GM12878 (cell line): ENCODE data around the gene DBNL. TPM values are rescaled to one million over a fixed set of nuclear protein-coding genes. Genes with fewer than 3 reads are reported as not detected.

ENCODE experiments used
- ATAC-seq: fragments of 200-7000 bp; cut with Tn5 transposase; 3 replicates; pipeline ENCODE4 v1.9.1; 2020; ENCODE audit warnings: mild to moderate bottlenecking, moderate library complexity
- BruUV-seq: library from RNA; stranded (reverse); fragments of 400-500 nt; replicated peaks from 2 replicates; lab custom pipeline; 2021; lab: Mats Ljungman, UMichigan
- CTCF ChIA-PET: fragments of 300-600 bp; sonication (Branson Sonifier 250); formaldehyde crosslinking; extraction: SDS; loops from one replicate; lab custom pipeline; 2021; ENCODE audit warnings: inconsistent platforms; lab: Yijun Ruan, JAX
- POLR2A ChIA-PET: fragments of 350-600 bp; formaldehyde crosslinking; extraction: SDS; loops from one replicate; lab custom pipeline; 2021; ENCODE audit warnings: inconsistent platforms; lab: Charles Lee
- RAD21 ChIA-PET: fragments of 300-600 bp; sonication (Branson Sonifier 250); formaldehyde crosslinking; loops from one replicate; lab custom pipeline; 2023; ENCODE audit warnings: antibody characterized with exemption; ENCODE audit not compliant: unreplicated experiment; lab: Charles Lee
- SMC1A ChIA-PET: fragments of 300-600 bp; sonication (Branson Sonifier 250); formaldehyde crosslinking; loops from one replicate; lab custom pipeline; 2023; ENCODE audit not compliant: unreplicated experiment, uncharacterized antibody; lab: Charles Lee
- DNase-seq: peaks from one replicate; pipeline ENCODE4 v3.0.0-alpha.2; 2011; ENCODE audit warnings: low read depth, low spot score
- FAIRE-seq: peaks from 3 replicates; lab custom pipeline; 2011; peaks lifted over from hg19 to GRCh38; lab: Jason Lieb, UNC
- H2AFZ ChIP-seq: 2 replicates; pipeline ENCODE4 v1.6.0; 2011; ENCODE audit warnings: low read depth, low read length, control low read depth; ENCODE audit not compliant: control insufficient read depth
- H3K27ac ChIP-seq: 2 replicates; pipeline ENCODE4 v1.5.1; 2011; ENCODE audit warnings: control low read depth; ENCODE audit not compliant: control insufficient read depth, insufficient read depth
- H3K27me3 ChIP-seq, 2 experiments: replicated peaks in 1 of 2; 2 replicates each; pipeline versions ENCODE4 v1.6.0 to v1.6.1; 2011; ENCODE audit warnings: low read length in 1 of 2; ENCODE audit not compliant: control insufficient read depth in 2 of 2, insufficient read depth in 2 of 2
- H3K36me3 ChIP-seq, 2 experiments: 2 replicates each; pipeline ENCODE4 v1.5.1; 2011; ENCODE audit warnings: low read length in 1 of 2; ENCODE audit not compliant: control insufficient read depth in 2 of 2, insufficient read depth in 2 of 2
- H3K4me1 ChIP-seq: 2 replicates; pipeline ENCODE4 v1.6.1; 2011; ENCODE audit warnings: mild to moderate bottlenecking, low read length, moderate library complexity, mixed read lengths; ENCODE audit not compliant: control insufficient read depth, insufficient read depth
- H3K4me2 ChIP-seq: 2 replicates; pipeline ENCODE4 v1.6.0; 2011; ENCODE audit warnings: control low read depth; ENCODE audit not compliant: control insufficient read depth, insufficient read depth
- H3K4me3 ChIP-seq: fragments of 200-600 bp; sonication (generic); 2 replicates; pipeline ENCODE4 v1.5.1; 2016
- H3K79me2 ChIP-seq: 2 replicates; pipeline ENCODE4 v1.6.0; 2011; ENCODE audit warnings: low read length; ENCODE audit not compliant: control insufficient read depth, insufficient read depth
- H3K9ac ChIP-seq: 2 replicates; pipeline ENCODE4 v1.8.0; 2011; ENCODE audit warnings: low read length, control low read depth, mixed read lengths; ENCODE audit not compliant: control insufficient read depth, insufficient read depth
- H3K9me3 ChIP-seq: replicated peaks from 3 replicates; pipeline ENCODE4 v1.5.1; 2011; ENCODE audit warnings: mild to moderate bottlenecking, low read length; ENCODE audit not compliant: control insufficient read depth, insufficient read depth
- H4K20me1 ChIP-seq: 2 replicates; pipeline ENCODE4 v1.6.0; 2011; ENCODE audit not compliant: control insufficient read depth, insufficient read depth
- ATF7 ChIP-seq: fragments of 450-650 bp; IDR thresholded peaks from 2 replicates; pipeline ENCODE4 v1.6.1; 2016; ENCODE audit warnings: low read depth, mild to moderate bottlenecking
- EZH2 ChIP-seq: IDR thresholded peaks from 2 replicates; pipeline ENCODE4 v1.6.1; 2012; ENCODE audit warnings: low read depth, mild to moderate bottlenecking, control low read depth, inconsistent platforms, low read length, borderline replicate concordance; ENCODE audit not compliant: control insufficient read depth
- GATAD2B ChIP-seq: fragments of 450-650 bp; conservative IDR thresholded peaks from 2 replicates; pipeline ENCODE4 v1.6.1; 2017; ENCODE audit warnings: low read depth, mild to moderate bottlenecking, moderate library complexity
- HDAC6 ChIP-seq: fragments of 200-600 bp; sonication (generic); IDR thresholded peaks from one replicate; pipeline ENCODE4 v1.8.0; 2017; ENCODE audit warnings: antibody characterized with exemption; ENCODE audit not compliant: unreplicated experiment
- IKZF1 ChIP-seq: fragments of 450-650 bp; conservative IDR thresholded peaks from 2 replicates; pipeline ENCODE4 v1.6.1; 2017; ENCODE audit warnings: antibody characterized with exemption, mild to moderate bottlenecking
- NFYA ChIP-seq: IDR thresholded peaks from 2 replicates; pipeline ENCODE4 v1.6.1; 2011; ENCODE audit warnings: low read depth, mild to moderate bottlenecking, low read length, improper control_type of control experiment, borderline replicate concordance
- POLR2A ChIP-seq: IDR thresholded peaks from 2 replicates; pipeline ENCODE4 v1.6.1; 2011; ENCODE audit warnings: low read depth, mild to moderate bottlenecking, low read length
- ZBED1 ChIP-seq: IDR thresholded peaks from 2 replicates; pipeline ENCODE4 v1.6.1; 2016; ENCODE audit warnings: borderline replicate concordance
- WGBS: methylation state at CpG from one replicate; pipeline ENCODE4 v1.1.6; 2016; ENCODE audit warnings: low lambda C conversion rate; ENCODE audit not compliant: insufficient replicate concordance, insufficient coverage; ENCODE audit errors: missing lambda C conversion rate; 5-methylcytosine and 5-hydroxymethylcytosine counted together
- in situ Hi-C: fragments of 300-500 bp; cut with MboI; formaldehyde crosslinking; loops from 9 replicates; pipeline ENCODE4 v1.14.3; 2018; ENCODE audit warnings: mixed read lengths
- intact Hi-C: fragments of 100-400 bp; cut with micrococcal nuclease; formaldehyde crosslinking; loops from one replicate; pipeline ENCODE4 v1.14.2; 2022; ENCODE audit not compliant: unreplicated experiment
- polyA plus RNA-seq, 11 experiments: library from polyadenylated mRNA; depleted of rRNA in 4 of 11; unstranded in 6 of 11; stranded (reverse) in 5 of 11; fragments of >200 nt; fragmentation: Nextera tagmentation in 4 of 11; fragmentation: Illumina TruSeq in 1 of 11; extraction: Ambion mirVana in 4 of 11; extraction: Trizol in 1 of 11; gene quantifications; 1 replicate in 1 of 11; 2 replicates in 10 of 11; pipeline versions ENCODE4 v1.2.1 to v1.2.3, GENCODE V29; 2011 to 2016; ENCODE audit warnings: inconsistent platforms in 2 of 11, missing spikeins in 2 of 11, low read depth in 1 of 11
- total RNA-seq, 4 experiments: library from RNA; depleted of rRNA in 3 of 4; stranded (reverse); fragments of >200 nt in 3 of 4; fragmentation: Illumina TruSeq in 1 of 4; extraction: Trizol in 1 of 4; gene quantifications; 2 replicates each; pipeline versions ENCODE4 v1.2.1 to v1.2.3, GENCODE V29; 2013 to 2021
- TF ChIP-seq, protein P1 (sequence below): fragments of 450-650 bp; IDR thresholded peaks from 2 replicates; pipeline ENCODE4 v1.6.1; 2016; ENCODE audit warnings: mild to moderate bottlenecking
- TF ChIP-seq, protein P2 (sequence below): fragments of 450-650 bp; conservative IDR thresholded peaks from 2 replicates; pipeline ENCODE4 v1.6.1; 2017; ENCODE audit warnings: mild to moderate bottlenecking, moderate library complexity
- TF ChIP-seq, protein P3 (sequence below): IDR thresholded peaks from 2 replicates; pipeline ENCODE4 v1.6.1; 2011; ENCODE audit warnings: mild to moderate bottlenecking, low read depth, low read length, moderate library complexity; ENCODE audit not compliant: insufficient replicate concordance

The DBNL gene
- total and polyA plus RNA-seq, 10 of the 15 experiments (the other 5 are each of a cell fraction or from before 2014, with no cell fraction given), result 4.1 to 179 (median 84.3) TPM

DNA sequence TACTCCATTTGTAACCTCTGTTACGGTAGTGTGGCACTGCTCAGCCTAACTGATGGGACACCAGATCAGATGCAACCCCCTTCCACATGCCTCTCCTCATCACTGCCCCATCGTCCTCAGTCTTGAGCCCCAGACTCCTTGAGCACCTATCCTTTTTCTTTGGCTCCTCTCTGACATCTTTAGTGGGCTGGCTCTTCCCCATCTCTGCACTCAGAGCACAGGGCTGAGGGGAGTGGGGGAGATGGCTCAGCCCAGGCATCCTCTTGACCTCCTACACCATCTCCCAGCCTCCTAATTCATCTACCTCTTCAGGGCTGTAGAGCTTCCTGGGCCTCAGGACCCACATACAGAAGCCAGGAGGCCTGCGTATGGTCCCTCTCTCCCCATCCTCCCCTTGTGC, 39.3 kb downstream of the DBNL start (continued):
- TF ChIP-seq EZH2 (no peak), HDAC6 (no peak), POLR2A (no peak)
- TF ChIP-seq, protein P1, sequence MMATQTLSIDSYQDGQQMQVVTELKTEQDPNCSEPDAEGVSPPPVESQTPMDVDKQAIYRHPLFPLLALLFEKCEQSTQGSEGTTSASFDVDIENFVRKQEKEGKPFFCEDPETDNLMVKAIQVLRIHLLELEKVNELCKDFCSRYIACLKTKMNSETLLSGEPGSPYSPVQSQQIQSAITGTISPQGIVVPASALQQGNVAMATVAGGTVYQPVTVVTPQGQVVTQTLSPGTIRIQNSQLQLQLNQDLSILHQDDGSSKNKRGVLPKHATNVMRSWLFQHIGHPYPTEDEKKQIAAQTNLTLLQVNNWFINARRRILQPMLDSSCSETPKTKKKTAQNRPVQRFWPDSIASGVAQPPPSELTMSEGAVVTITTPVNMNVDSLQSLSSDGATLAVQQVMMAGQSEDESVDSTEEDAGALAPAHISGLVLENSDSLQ, result no peak

DNA sequence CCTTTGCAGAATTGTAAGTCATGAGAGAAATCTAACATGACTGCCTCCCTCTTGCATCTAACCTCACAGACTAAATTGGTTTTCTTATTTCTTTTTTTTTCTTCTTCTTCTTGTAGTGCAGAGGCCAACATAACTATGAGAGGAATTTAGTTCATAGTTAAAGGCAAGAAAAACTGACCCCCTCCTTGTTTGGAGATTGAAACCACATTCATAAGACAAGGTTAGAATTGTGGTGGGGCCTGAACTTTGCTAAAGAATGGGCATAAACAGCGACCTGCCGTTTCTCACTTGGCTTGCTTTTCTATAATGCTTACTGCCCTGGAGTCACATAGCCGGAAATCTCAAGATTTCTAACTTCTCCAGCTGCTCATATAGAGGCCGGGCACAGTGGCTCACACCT, 40.2 kb downstream of the DBNL start:
- Histone ChIP-seq H3K4me3 (no peak overlapping the region), H3K79me2 (peaks cover 22% of the 10 kb centered on the region), H3K9ac (no peak overlapping the region), H4K20me1 (no peaks in the 10 kb centered on the region), H3K27ac (no peak overlapping the region), H3K4me2 (no peak overlapping the region), H3K4me1 (peaks cover 12% of the 10 kb centered on the region), H3K27me3 (no peaks in the 10 kb centered on the region), H2AFZ (no peak overlapping the region), H3K36me3 (peaks cover 0 to 4% of the 10 kb centered on the region in 2 experiments; a peak in 2 of 4 replicates), H3K9me3 (no peaks in the 10 kb centered on the region)
- TF ChIP-seq, protein P2, sequence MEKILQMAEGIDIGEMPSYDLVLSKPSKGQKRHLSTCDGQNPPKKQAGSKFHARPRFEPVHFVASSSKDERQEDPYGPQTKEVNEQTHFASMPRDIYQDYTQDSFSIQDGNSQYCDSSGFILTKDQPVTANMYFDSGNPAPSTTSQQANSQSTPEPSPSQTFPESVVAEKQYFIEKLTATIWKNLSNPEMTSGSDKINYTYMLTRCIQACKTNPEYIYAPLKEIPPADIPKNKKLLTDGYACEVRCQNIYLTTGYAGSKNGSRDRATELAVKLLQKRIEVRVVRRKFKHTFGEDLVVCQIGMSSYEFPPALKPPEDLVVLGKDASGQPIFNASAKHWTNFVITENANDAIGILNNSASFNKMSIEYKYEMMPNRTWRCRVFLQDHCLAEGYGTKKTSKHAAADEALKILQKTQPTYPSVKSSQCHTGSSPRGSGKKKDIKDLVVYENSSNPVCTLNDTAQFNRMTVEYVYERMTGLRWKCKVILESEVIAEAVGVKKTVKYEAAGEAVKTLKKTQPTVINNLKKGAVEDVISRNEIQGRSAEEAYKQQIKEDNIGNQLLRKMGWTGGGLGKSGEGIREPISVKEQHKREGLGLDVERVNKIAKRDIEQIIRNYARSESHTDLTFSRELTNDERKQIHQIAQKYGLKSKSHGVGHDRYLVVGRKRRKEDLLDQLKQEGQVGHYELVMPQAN, result no peak
- TF ChIP-seq ATF7 (no peak), IKZF1 (no peak), ZBED1 (no peak), NFYA (no peak), GATAD2B (no peak)
- TF ChIP-seq, protein P3, sequence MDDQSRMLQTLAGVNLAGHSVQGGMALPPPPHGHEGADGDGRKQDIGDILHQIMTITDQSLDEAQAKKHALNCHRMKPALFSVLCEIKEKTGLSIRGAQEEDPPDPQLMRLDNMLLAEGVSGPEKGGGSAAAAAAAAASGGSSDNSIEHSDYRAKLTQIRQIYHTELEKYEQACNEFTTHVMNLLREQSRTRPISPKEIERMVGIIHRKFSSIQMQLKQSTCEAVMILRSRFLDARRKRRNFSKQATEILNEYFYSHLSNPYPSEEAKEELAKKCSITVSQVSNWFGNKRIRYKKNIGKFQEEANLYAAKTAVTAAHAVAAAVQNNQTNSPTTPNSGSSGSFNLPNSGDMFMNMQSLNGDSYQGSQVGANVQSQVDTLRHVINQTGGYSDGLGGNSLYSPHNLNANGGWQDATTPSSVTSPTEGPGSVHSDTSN, result no peak
- BruUV-seq, result no TSS peak
- ATAC-seq, result no peak
- FAIRE-seq, result no peak
- 93% methylated on average over 4 of the region's 4 CpGs for WGBS
- in situ Hi-C loops, result no loop called here
- ChIA-PET RAD21 (no interaction called here), POLR2A (interaction anchor here (0.9 kb wide), 1 partner anchor 9 kb away, joined by 8 read pairs; no protein-coding TSS in a partner anchor), CTCF (interaction anchor here (1.1 to 2.9 kb wide), 2 partner anchors 12 to 13 kb away, joined by 4 to 9 read pairs; no protein-coding TSS in a partner anchor), SMC1A (interaction anchor here (1.5 kb wide), 1 partner anchor 14 kb away, joined by 6 read pairs; no protein-coding TSS in a partner anchor)
- intact Hi-C loops, result no loop called here
- no peak for DNase-seq
